GM12872 (cell line): Measurements from ENCODE around the gene MAP2K6.

ENCODE experiments used
- TF ChIP-seq, protein P1 (sequence below): IDR thresholded peaks from 3 replicates; pipeline ENCODE4 v1.5.1; 2011; ENCODE audit warnings: low read depth, mild to moderate bottlenecking, low read length, moderate library complexity; ENCODE audit not compliant: insufficient read depth

The MAP2K6 gene

DNA sequence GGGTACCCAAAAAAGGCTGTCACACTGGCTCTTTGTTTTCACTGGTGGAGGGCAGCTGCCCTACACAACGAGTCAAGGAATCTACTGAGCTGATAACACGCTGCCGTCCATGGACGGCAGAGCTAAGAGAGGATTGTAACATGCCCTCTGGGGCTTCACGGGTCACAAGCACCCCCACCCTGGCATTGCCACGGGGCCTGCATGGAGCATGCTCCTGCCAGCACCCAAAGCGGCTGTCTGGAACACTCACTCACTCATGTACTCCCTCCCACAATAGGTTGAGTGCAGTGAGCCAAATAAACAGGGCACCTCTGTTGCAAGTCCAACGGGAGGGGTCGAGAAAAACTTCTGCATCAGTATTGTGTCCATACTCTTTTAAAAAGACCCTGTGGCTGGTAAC is 181.6 kb downstream of the MAP2K6 start:
- TF ChIP-seq, protein P1, sequence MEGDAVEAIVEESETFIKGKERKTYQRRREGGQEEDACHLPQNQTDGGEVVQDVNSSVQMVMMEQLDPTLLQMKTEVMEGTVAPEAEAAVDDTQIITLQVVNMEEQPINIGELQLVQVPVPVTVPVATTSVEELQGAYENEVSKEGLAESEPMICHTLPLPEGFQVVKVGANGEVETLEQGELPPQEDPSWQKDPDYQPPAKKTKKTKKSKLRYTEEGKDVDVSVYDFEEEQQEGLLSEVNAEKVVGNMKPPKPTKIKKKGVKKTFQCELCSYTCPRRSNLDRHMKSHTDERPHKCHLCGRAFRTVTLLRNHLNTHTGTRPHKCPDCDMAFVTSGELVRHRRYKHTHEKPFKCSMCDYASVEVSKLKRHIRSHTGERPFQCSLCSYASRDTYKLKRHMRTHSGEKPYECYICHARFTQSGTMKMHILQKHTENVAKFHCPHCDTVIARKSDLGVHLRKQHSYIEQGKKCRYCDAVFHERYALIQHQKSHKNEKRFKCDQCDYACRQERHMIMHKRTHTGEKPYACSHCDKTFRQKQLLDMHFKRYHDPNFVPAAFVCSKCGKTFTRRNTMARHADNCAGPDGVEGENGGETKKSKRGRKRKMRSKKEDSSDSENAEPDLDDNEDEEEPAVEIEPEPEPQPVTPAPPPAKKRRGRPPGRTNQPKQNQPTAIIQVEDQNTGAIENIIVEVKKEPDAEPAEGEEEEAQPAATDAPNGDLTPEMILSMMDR: no peak

DNA sequence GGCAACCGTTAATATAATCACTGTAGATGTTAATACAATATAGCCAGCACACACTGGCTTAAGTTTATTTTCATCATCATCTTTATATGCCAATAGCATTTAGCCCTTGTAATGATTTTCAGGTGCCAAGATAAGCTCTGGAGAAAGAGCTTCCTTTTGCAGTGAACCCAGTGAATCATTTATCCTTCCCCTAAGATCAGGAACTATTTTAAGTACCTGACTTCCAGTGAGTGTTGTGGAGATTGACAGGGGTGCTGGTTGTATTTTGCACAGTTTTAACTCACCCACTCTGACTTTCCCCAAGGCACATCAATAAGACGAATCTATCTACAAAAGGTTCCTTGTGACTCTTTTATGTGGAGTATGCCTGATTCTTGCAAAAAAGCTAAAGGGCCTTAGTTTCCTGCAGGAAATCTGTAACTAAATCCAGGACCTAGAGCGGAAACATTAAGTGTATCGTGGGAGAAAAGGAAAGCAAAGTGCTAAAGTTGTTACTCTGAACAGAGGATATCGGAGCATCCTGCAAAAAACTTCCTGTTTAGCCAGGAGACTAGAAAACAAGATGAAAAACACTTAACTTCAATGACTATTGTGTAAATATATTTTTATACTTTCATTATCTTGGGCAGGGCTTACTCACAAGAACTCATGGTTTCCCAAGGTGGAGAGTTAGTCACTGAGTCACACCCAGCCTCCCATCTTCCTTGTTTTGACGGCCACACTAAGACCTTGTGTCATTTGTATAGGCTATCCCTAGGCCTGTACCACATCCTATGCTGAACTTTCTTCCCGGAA is 183.6 kb downstream of the MAP2K6 start:
- TF ChIP-seq, protein P1: no peak

DNA sequence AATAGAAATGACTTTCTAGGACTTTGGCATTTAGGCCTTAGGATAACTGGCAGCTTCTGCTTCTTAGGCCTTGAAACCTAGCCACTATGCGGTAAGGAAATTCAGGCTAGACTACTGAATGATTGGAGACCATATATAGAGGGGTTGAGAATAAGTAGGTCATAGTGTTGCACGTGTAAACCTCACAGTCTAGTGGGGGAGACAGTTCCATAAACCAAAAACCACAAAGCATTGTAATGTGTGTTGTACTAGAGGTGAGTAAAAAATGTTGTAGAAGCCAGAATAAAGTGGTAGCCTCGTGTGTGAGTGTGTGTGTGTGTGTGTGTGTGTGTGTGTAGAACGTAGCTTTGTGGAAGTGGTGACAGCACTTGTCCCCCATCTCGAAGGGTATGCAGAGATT is 188.5 kb downstream of the MAP2K6 start:
- TF ChIP-seq, protein P1: no peak
